SK-N-SH (cell line): Measurements from ENCODE around the gene ZNF674. TPM values are rescaled to one million over a fixed set of nuclear protein-coding genes. Genes with fewer than 3 reads are reported as not detected.
"Not testable (repeated sequence)": the region's sequence is repeated elsewhere in the genome, so short reads cannot be mapped to it uniquely, and the experiment has no call there.

Experiments
- CTCF ChIA-PET: fragments of 300-600, 350-600 bp; formaldehyde crosslinking; extraction: SDS; loops from one replicate; lab custom pipeline; 2021; lab: Yijun Ruan, JAX
- POLR2A ChIA-PET: fragments of 350-600 bp; sonication (Branson Sonifier 250); formaldehyde crosslinking; extraction: SDS; loops from one replicate; lab custom pipeline; 2020; ENCODE audit warnings: antibody characterized with exemption, inconsistent platforms; lab: Yijun Ruan, JAX
- DNase-seq: peaks from one replicate; pipeline ENCODE4 v3.0.0; 2012
- H2AFZ ChIP-seq: fragments of 200-600 bp; sonication (generic); 2 replicates; pipeline ENCODE4 v1.8.1; 2016; ENCODE audit warnings: antibody characterized with exemption, mild to moderate bottlenecking, low read depth
- H3F3A ChIP-seq: fragments of 200-600 bp; sonication (generic); replicated peaks from 2 replicates; pipeline ENCODE3; 2016; ENCODE audit warnings: antibody characterized with exemption, mild to moderate bottlenecking; ENCODE audit not compliant: insufficient read depth
- H3K27ac ChIP-seq, 2 experiments: fragments of 200-500 bp in 1 of 2; fragments of 200-600 bp in 1 of 2; sonication (Bioruptor generic) in 1 of 2; sonication (generic), shearing (Covaris generic) in 1 of 2; 2 replicates each; pipeline versions ENCODE4 v1.5.1 to v1.6.1; 2014 to 2016; ENCODE audit warnings: low read depth in 2 of 2, inconsistent platforms in 1 of 2, low read length in 1 of 2, mild to moderate bottlenecking in 1 of 2, mixed read lengths in 1 of 2
- H3K27me3 ChIP-seq: fragments of 200-600 bp; sonication (generic), shearing (Covaris generic); 2 replicates; pipeline ENCODE4 v1.6.1; 2016; ENCODE audit warnings: mixed run types; ENCODE audit not compliant: insufficient read depth
- H3K36me3 ChIP-seq, 2 experiments: fragments of 200-500 bp in 1 of 2; fragments of 200-600 bp in 1 of 2; sonication (Bioruptor generic) in 1 of 2; sonication (generic) in 1 of 2; replicated peaks in 1 of 2; 2 replicates each; pipeline versions ENCODE3 to v1.5.1; 2014 to 2016; ENCODE audit warnings: low read length in 1 of 2, mild to moderate bottlenecking in 1 of 2; ENCODE audit not compliant: insufficient read depth in 2 of 2, control insufficient read depth in 1 of 2
- H3K4me1 ChIP-seq, 2 experiments: fragments of 200-500 bp in 1 of 2; fragments of 200-600 bp in 1 of 2; sonication (Bioruptor generic) in 1 of 2; sonication (generic), shearing (Covaris generic) in 1 of 2; 2 replicates each; pipeline versions ENCODE4 v1.5.1 to v1.6.1; 2014 to 2016; ENCODE audit warnings: low read depth in 1 of 2, low read length in 1 of 2, mixed run types in 1 of 2; ENCODE audit not compliant: insufficient read depth in 2 of 2, control insufficient read depth in 1 of 2
- H3K4me2 ChIP-seq: fragments of 200-600 bp; sonication (generic), shearing (Covaris generic); 2 replicates; pipeline ENCODE4 v1.6.1; 2017; ENCODE audit warnings: mixed run types
- H3K4me3 ChIP-seq, 2 experiments: fragments of 200-500 bp in 1 of 2; fragments of 200-600 bp in 1 of 2; sonication (Bioruptor generic) in 1 of 2; sonication (generic), shearing (Covaris generic) in 1 of 2; 2 replicates each; pipeline versions ENCODE4 v1.5.1 to v1.8.1; 2014 to 2016; ENCODE audit warnings: low read depth in 2 of 2, inconsistent platforms in 1 of 2, low read length in 1 of 2, mild to moderate bottlenecking in 1 of 2, mixed read lengths in 1 of 2, moderate library complexity in 1 of 2
- H3K79me2 ChIP-seq: fragments of 200-600 bp; sonication (generic); 2 replicates; pipeline ENCODE4 v1.8.1; 2017; ENCODE audit warnings: mild to moderate bottlenecking; ENCODE audit not compliant: insufficient read depth
- H3K9ac ChIP-seq: fragments of 200-600 bp; sonication (generic); 2 replicates; pipeline ENCODE4 v1.6.1; 2017; ENCODE audit warnings: mixed run types
- H3K9me2 ChIP-seq: fragments of 200-600 bp; sonication (generic); 2 replicates; pipeline ENCODE4 v1.6.1; 2017; ENCODE audit warnings: mixed run types
- H3K9me3 ChIP-seq: fragments of 200-600 bp; sonication (generic); 2 replicates; pipeline ENCODE4 v1.6.1; 2017; ENCODE audit warnings: mixed run types, mild to moderate bottlenecking, moderate library complexity
- H4K20me1 ChIP-seq: fragments of 200-600 bp; sonication (generic); 2 replicates; pipeline ENCODE4 v1.6.1; 2017; ENCODE audit warnings: mild to moderate bottlenecking, mixed run types; ENCODE audit not compliant: insufficient read depth
- CHD2 ChIP-seq: fragments of 150-350 bp; IDR thresholded peaks from 2 replicates; pipeline ENCODE4 v1.6.1; 2018; ENCODE audit warnings: low read length; ENCODE audit not compliant: partially characterized antibody
- EZH2phosphoT487 ChIP-seq: fragments of 200-600 bp; sonication (generic); IDR thresholded peaks from 2 replicates; pipeline ENCODE4 v1.6.1; 2017; ENCODE audit warnings: low read depth, mixed run types, mild to moderate bottlenecking, antibody characterized with exemption, moderate library complexity, borderline replicate concordance
- FOSL2 ChIP-seq: IDR thresholded peaks from 2 replicates; pipeline ENCODE4 v1.4.0; 2012; ENCODE audit warnings: low read depth, mild to moderate bottlenecking, moderate library complexity, borderline replicate concordance
- FOXJ3 ChIP-seq: sonication (generic); formaldehyde crosslinking; IDR thresholded peaks from 2 replicates; pipeline ENCODE4 v1.5.1; 2020; ENCODE audit warnings: mild to moderate bottlenecking, missing genetic modification reagents
- FOXM1 ChIP-seq: IDR thresholded peaks from 2 replicates; pipeline ENCODE4 v1.4.0; 2012; ENCODE audit warnings: low read depth, mild to moderate bottlenecking
- GABPA ChIP-seq: IDR thresholded peaks from 2 replicates; pipeline ENCODE4 v1.4.0; 2012; ENCODE audit warnings: low read depth, mild to moderate bottlenecking
- JUND ChIP-seq: IDR thresholded peaks from 2 replicates; pipeline ENCODE4 v1.4.0; 2012
- MEF2A ChIP-seq: IDR thresholded peaks from 2 replicates; pipeline ENCODE4 v1.4.0; 2012; ENCODE audit warnings: low read depth, borderline replicate concordance
- MXI1 ChIP-seq: IDR thresholded peaks from 2 replicates; pipeline ENCODE4 v1.6.1; 2012; ENCODE audit warnings: mild to moderate bottlenecking, low read depth, low read length, improper control_type of control experiment
- NFIC ChIP-seq: IDR thresholded peaks from 2 replicates; pipeline ENCODE4 v1.4.0; 2012; ENCODE audit warnings: borderline replicate concordance
- RCOR1 ChIP-seq: fragments of 150-350 bp; IDR thresholded peaks from 2 replicates; pipeline ENCODE4 v1.6.1; 2017; ENCODE audit warnings: antibody characterized with exemption, low read length
- RFX5 ChIP-seq: IDR thresholded peaks from 2 replicates; pipeline ENCODE4 v1.6.1; 2012; ENCODE audit warnings: mild to moderate bottlenecking, improper control_type of control experiment, low read length
- SIN3A ChIP-seq: IDR thresholded peaks from 2 replicates; pipeline ENCODE4 v1.6.1; 2012; ENCODE audit warnings: low read depth, mild to moderate bottlenecking, low read length, moderate library complexity, borderline replicate concordance
- SMC3 ChIP-seq: IDR thresholded peaks from 2 replicates; pipeline ENCODE4 v1.6.1; 2012; ENCODE audit warnings: low read depth, low read length, improper control_type of control experiment
- TAF1 ChIP-seq: IDR thresholded peaks from 2 replicates; pipeline ENCODE4 v1.6.1; 2012; ENCODE audit warnings: low read depth, mild to moderate bottlenecking, low read length, moderate library complexity, borderline replicate concordance
- TCF12 ChIP-seq: IDR thresholded peaks from 2 replicates; pipeline ENCODE4 v1.4.0; 2012
- TEAD4 ChIP-seq: IDR thresholded peaks from 2 replicates; pipeline ENCODE4 v1.4.0; 2012; ENCODE audit warnings: mild to moderate bottlenecking, borderline replicate concordance; ENCODE audit not compliant: insufficient read depth
- WGBS: methylation state at CpG from one replicate; pipeline ENCODE4 v1.1.6; 2017; ENCODE audit warnings: low lambda C conversion rate; 5-methylcytosine and 5-hydroxymethylcytosine counted together
- polyA plus RNA-seq, 3 experiments: library from polyadenylated mRNA; depleted of rRNA; stranded (reverse); fragments of >200 nt; gene quantifications; 2 replicates each; pipeline ENCODE4 v1.2.3, GENCODE V29; 2012
- TF ChIP-seq, protein P1 (sequence below): fragments of 150-350 bp; IDR thresholded peaks from 2 replicates; pipeline ENCODE4 v1.6.1; 2016; ENCODE audit warnings: mild to moderate bottlenecking, low read depth, low read length
- TF ChIP-seq, protein P2 (sequence below): IDR thresholded peaks from 2 replicates; pipeline ENCODE4 v1.4.0; 2012; ENCODE audit warnings: low read depth, borderline replicate concordance
- TF ChIP-seq, protein P3 (sequence below): IDR thresholded peaks from 2 replicates; pipeline ENCODE4 v1.4.0; 2012; ENCODE audit warnings: low read depth

The ZNF674 gene
- polyA plus RNA-seq, 1 of the 3 experiments (the other 2 are of a cell fraction) = 2.3 TPM

DNA sequence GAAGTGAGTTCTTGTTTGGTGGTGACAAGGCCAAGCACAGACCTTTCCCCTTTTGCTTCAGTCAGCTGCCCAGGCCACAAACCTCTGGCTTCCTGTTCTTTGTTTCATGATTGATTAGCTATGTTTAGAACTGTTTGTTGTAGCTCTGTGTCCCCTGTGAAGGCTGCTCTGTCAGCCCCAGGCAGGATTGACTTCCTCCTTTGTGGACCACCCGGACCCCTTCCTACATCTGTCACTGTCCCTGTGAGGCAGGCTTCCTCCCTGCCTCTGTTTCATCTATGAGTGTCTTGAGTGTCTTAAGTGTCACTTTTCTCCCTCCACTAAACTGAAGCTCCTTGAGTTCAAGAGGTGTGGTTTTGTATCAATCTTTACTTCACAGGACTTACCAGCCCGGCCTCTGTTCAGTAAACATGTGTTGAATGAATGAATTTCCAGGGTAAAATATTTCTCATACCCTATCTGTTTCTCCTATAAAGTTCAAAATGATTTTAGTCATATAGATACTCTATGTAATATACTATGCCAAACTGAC, 83.5 kb downstream of the ZNF674 start:
- Histone ChIP-seq H3K9me2 (no peaks in the 10 kb centered on the region), H3K4me1 (no peaks in the 10 kb centered on the region)
- TF ChIP-seq JUND (no peak), FOSL2 (no peak)
- TF ChIP-seq, all 33 proteins: peak for 0
- Histone ChIP-seq H3K79me2 (no peaks in the 10 kb centered on the region), H3K4me3 (no peak overlapping the region), H3F3A (peaks cover 4% of the 10 kb centered on the region), H3K27me3 (no peaks in the 10 kb centered on the region), H3K4me2 (no peak overlapping the region), H4K20me1 (no peaks in the 10 kb centered on the region), H3K9me3 (no peaks in the 10 kb centered on the region), H3K27ac (no peak overlapping the region), H2AFZ (no peak overlapping the region), H3K9ac (no peak overlapping the region), H3K36me3 (peaks cover 43 to 47% of the 10 kb centered on the region in 2 experiments)
- DNase-seq = no peak
- POLR2A ChIA-PET = no interaction called here
- 84% methylated on average over 2 of the region's 2 CpGs for WGBS
- CTCF ChIA-PET = no interaction called here

DNA sequence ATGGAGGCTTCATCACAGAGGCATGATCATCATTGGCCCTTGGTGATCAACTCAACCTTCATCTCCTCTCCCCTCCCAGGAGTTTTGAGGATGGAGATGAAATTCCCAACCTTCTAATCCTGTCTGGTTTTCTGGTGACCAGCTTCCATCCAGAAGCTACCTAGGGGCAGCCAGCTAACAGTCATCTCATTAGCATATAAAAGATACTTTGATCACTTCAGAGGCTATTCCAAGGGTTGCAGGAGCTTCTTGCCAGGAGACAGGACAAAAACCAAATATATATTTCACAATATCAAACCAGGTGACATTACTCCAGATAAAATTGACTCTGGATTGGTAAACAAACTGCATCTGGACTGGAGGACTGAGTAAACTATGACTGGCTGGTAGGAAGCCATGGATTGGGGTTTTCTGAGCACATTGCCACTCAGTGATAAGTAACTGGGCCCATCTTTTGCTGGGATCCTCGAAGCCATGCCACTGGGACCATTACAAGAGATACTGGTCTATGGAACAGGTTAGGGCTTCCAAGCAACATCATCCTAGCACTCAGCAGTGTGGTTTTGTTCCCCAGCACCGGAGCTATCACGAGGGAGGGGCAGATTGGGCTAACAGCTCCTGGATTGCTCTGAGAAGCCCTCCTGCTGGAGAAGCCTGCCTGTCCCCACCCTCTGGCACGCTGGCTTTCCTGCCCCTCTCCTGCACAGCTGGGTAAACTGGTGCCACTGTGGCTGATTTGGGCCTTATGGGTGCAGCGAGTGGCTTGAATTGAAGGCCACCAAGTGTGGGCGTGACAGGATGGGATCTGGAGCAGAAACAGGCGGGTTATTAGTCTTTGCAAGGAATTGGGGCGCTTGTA, 84.2 kb downstream of the ZNF674 start:
- H4K20me1 ChIP-seq, H3K4me3 ChIP-seq, H3K9me2 ChIP-seq, DNase-seq, H2AFZ ChIP-seq, POLR2A ChIA-PET, H3K27me3 ChIP-seq, H3K9ac ChIP-seq, H3K4me2 ChIP-seq, H3F3A ChIP-seq, H3K4me1 ChIP-seq, H3K79me2 ChIP-seq, CTCF ChIA-PET, H3K9me3 ChIP-seq, H3K27ac ChIP-seq: not testable (repeated sequence)
- H3K36me3 ChIP-seq = peaks cover 40 to 45% of the 10 kb centered on the region in 2 experiments
- 94% methylated on average over 4 of the region's 8 CpGs for WGBS

DNA sequence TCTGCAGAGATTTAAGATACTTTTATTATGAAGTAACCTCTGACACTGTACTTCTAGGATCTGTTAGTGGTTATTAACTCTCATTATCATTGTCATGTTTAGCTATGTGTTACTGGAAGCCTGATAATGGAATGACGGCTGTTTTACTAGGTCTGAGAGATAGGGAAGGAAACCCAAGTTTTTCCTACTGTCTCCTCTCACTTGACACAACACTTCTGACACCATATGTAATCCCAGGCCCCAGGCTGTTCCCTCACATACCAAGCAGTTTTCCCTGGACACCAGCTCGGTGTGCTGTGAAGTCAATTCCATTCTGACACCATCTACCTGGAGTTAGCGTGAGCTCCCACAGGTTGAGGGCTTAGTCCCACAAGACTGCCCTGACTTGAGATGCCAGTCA, 85.6 kb downstream of the ZNF674 start:
- no peaks in the 10 kb centered on the region for H3K79me2 ChIP-seq
- ChIA-PET CTCF (interaction anchor here (1.2 kb wide), 1 partner anchor 15 kb away, joined by 3 read pairs; no protein-coding TSS in a partner anchor), POLR2A (interaction anchor here (0.6 kb wide), 1 partner anchor 551 kb away, joined by 3 read pairs; no protein-coding TSS in a partner anchor)
- no peaks in the 10 kb centered on the region for H3K4me1 ChIP-seq
- H3K9me3 ChIP-seq = no peaks in the 10 kb centered on the region
- peaks cover 4% of the 10 kb centered on the region for H3F3A ChIP-seq
- no peaks in the 10 kb centered on the region for H4K20me1 ChIP-seq
- no peaks in the 10 kb centered on the region for H3K27me3 ChIP-seq
- H3K4me3 ChIP-seq = no peak overlapping the region
- no peak overlapping the region for H3K9ac ChIP-seq
- no peak for DNase-seq
- H2AFZ ChIP-seq = no peak overlapping the region
- no peak overlapping the region for H3K4me2 ChIP-seq
- H3K36me3 ChIP-seq = peaks cover 33 to 42% of the 10 kb centered on the region in 2 experiments
- no peaks in the 10 kb centered on the region for H3K9me2 ChIP-seq
- no peak overlapping the region for H3K27ac ChIP-seq
- TF ChIP-seq SIN3A (no peak), TEAD4 (no peak), RFX5 (no peak), MXI1 (no peak), RCOR1 (no peak), TAF1 (no peak), SMC3 (no peak), CHD2 (no peak), FOXM1 (no peak), EZH2phosphoT487 (no peak), FOXJ3 (no peak), GABPA (no peak), FOSL2 (no peak), NFIC (no peak), MEF2A (no peak), TCF12 (no peak)
- TF ChIP-seq, protein P1, sequence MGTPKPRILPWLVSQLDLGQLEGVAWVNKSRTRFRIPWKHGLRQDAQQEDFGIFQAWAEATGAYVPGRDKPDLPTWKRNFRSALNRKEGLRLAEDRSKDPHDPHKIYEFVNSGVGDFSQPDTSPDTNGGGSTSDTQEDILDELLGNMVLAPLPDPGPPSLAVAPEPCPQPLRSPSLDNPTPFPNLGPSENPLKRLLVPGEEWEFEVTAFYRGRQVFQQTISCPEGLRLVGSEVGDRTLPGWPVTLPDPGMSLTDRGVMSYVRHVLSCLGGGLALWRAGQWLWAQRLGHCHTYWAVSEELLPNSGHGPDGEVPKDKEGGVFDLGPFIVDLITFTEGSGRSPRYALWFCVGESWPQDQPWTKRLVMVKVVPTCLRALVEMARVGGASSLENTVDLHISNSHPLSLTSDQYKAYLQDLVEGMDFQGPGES = no peak
- TF ChIP-seq, protein P2, sequence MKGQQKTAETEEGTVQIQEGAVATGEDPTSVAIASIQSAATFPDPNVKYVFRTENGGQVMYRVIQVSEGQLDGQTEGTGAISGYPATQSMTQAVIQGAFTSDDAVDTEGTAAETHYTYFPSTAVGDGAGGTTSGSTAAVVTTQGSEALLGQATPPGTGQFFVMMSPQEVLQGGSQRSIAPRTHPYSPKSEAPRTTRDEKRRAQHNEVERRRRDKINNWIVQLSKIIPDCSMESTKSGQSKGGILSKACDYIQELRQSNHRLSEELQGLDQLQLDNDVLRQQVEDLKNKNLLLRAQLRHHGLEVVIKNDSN = no peak
- TF ChIP-seq, protein P3, sequence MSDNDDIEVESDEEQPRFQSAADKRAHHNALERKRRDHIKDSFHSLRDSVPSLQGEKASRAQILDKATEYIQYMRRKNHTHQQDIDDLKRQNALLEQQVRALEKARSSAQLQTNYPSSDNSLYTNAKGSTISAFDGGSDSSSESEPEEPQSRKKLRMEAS = no peak
- WGBS = 98% methylated on average over 3 of the region's 3 CpGs
